AG04450 (cell line): ENCODE data around the gene KCTD21. TPM values are rescaled to one million over a fixed set of nuclear protein-coding genes. Genes with fewer than 3 reads are reported as not detected.

Source experiments
- CTCF ChIA-PET: fragments of 300-600, 350-600 bp; formaldehyde crosslinking; extraction: SDS; loops from one replicate; lab custom pipeline; 2022; ENCODE audit warnings: antibody characterized with exemption, inconsistent platforms; lab: Charles Lee
- POLR2A ChIA-PET: fragments of 350-600 bp; formaldehyde crosslinking; extraction: SDS; loops from one replicate; lab custom pipeline; 2021; ENCODE audit warnings: antibody characterized with exemption, inconsistent platforms; lab: Yijun Ruan, JAX
- DNase-seq: peaks from one replicate; pipeline ENCODE4 v3.0.0-alpha.2; 2011; ENCODE audit warnings: low read depth, low spot score
- H3K27ac ChIP-seq: one replicate; pipeline ENCODE4 v1.5.1; 2012; ENCODE audit warnings: low read depth, low read length, control low read depth
- H3K27me3 ChIP-seq: one replicate; pipeline ENCODE4 v1.6.0; 2012; ENCODE audit warnings: low read length; ENCODE audit not compliant: control insufficient read depth, insufficient read depth
- H3K4me3 ChIP-seq: 2 replicates; pipeline ENCODE4 v1.5.1; 2011; ENCODE audit warnings: mild to moderate bottlenecking, low read depth, low read length, control low read depth
- H3K9me3 ChIP-seq: 2 replicates; pipeline ENCODE4 v1.5.1; 2012; ENCODE audit warnings: low read length; ENCODE audit not compliant: control insufficient read depth, insufficient read depth
- polyA plus RNA-seq: library from polyadenylated mRNA; depleted of rRNA; stranded (reverse); fragments of >200 nt; gene quantifications from 2 replicates; pipeline ENCODE4 v1.2.3, GENCODE V29; 2011
- TF ChIP-seq, protein P1 (sequence below): IDR thresholded peaks from 2 replicates; pipeline ENCODE4 v1.5.1; 2011; ENCODE audit warnings: low read depth, low read length, control low read depth, inconsistent platforms

Gene KCTD21
- polyA plus RNA-seq, 1 experiment: 18.4 TPM

- TF ChIP-seq, protein P1, sequence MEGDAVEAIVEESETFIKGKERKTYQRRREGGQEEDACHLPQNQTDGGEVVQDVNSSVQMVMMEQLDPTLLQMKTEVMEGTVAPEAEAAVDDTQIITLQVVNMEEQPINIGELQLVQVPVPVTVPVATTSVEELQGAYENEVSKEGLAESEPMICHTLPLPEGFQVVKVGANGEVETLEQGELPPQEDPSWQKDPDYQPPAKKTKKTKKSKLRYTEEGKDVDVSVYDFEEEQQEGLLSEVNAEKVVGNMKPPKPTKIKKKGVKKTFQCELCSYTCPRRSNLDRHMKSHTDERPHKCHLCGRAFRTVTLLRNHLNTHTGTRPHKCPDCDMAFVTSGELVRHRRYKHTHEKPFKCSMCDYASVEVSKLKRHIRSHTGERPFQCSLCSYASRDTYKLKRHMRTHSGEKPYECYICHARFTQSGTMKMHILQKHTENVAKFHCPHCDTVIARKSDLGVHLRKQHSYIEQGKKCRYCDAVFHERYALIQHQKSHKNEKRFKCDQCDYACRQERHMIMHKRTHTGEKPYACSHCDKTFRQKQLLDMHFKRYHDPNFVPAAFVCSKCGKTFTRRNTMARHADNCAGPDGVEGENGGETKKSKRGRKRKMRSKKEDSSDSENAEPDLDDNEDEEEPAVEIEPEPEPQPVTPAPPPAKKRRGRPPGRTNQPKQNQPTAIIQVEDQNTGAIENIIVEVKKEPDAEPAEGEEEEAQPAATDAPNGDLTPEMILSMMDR: no peak
- H3K4me3 ChIP-seq: no peak overlapping the region
- ChIA-PET CTCF (interaction anchor here (1.4 kb wide), 1 partner anchor 351 kb away, joined by 3 read pairs; no protein-coding TSS in a partner anchor), POLR2A (no interaction called here)
- no peak overlapping the region for H3K27ac ChIP-seq
- no peaks in the 10 kb centered on the region for H3K27me3 ChIP-seq
- H3K9me3 ChIP-seq: no peaks in the 10 kb centered on the region; the same call in 1 of the 2 replicates
- no peak for DNase-seq
These were observed 25.3 kb upstream of the KCTD21 start for GRCh38 chr11:78213526-78214330.

DNA sequence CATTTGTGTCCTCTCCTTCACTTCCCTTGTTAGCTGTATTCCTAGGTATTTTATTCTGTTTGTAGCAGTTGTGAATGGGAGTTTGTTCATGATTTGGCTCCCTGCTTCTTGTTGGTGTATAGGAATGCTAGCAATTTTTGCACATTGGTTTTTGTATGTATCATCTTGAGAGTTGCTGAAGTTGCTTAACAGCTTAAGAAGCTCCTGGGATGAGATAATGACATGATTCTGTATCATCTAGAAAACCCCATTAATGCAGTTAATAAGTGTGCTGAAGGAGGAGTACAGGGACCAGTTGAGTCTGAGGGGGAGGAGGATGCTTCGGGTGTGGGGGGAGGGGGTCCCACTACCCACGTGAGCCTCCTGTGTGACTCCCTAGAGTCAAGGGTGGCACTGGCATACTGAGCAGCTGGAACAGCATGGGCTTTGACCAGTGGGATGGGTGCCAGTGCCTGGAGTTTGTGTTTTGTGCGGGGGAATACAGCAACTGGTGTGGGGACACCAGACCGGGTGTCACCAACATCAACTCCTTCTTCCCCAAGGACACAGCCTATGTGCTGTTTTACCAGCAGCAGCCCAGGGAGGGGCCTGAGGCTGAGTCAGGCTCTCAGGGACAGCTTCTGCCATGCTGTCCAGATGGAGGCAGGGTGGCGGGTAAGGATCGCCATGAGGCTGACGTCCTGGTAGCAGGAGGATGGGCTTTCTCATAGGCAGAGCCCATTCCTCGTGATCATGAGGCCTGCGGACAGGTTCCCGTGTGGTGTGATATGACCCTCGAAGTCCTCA lies 24.4 kb upstream of the KCTD21 start:
- Histone ChIP-seq H3K4me3 (no peak overlapping the region), H3K27ac (no peak overlapping the region)
- CTCF ChIA-PET: interaction anchor here (1.4 kb wide), 1 partner anchor 352 kb away, joined by 3 read pairs; no protein-coding TSS in a partner anchor

GRCh38 chr11:78211565-78211964 lies 23.1 kb upstream of the KCTD21 start:
- ChIA-PET POLR2A (interaction anchor here (0.6 kb wide), 1 partner anchor 23 kb away, joined by 5 read pairs; the partner anchor contains the start of gene KCTD21), CTCF (no interaction called here)
- Histone ChIP-seq H3K9me3 (no peaks in the 10 kb centered on the region; the same call in 1 of the 2 replicates), H3K27me3 (no peaks in the 10 kb centered on the region), H3K27ac (no peak overlapping the region), H3K4me3 (no peak overlapping the region)
- TF ChIP-seq, protein P1: no peak
- DNase-seq: no peak

More for the DNA sequence above, 24.4 kb upstream of the KCTD21 start:
- POLR2A ChIA-PET: interaction anchor here (0.6 to 0.7 kb wide), 2 partner anchors 204 to 361 kb away, joined by 6 to 9 read pairs; no protein-coding TSS in a partner anchor
- no peak for DNase-seq
- TF ChIP-seq, protein P1: no peak
- Histone ChIP-seq H3K27me3 (no peaks in the 10 kb centered on the region), H3K9me3 (no peaks in the 10 kb centered on the region; the same call in 1 of the 2 replicates)

- CTCF ChIA-PET: no interaction called here
These were observed 21.7 kb upstream of the KCTD21 start for GRCh38 chr11:78210000-78210608.

More at GRCh38 chr11:78210000-78210608, 21.7 kb upstream of the KCTD21 start:
- H3K9me3 ChIP-seq: no peaks in the 10 kb centered on the region; the same call in 1 of the 2 replicates
- TF ChIP-seq, protein P1: no peak
- POLR2A ChIA-PET: no interaction called here
- H3K4me3 ChIP-seq: no peak overlapping the region
- H3K27me3 ChIP-seq: no peaks in the 10 kb centered on the region
- H3K27ac ChIP-seq: no peak overlapping the region
- DNase-seq: no peak
